IPS DF 4.7 (cell line): ENCODE measurements around the gene SLAMF1.

Experiments
- DNase-seq: peaks from one replicate; pipeline ENCODE4 v3.0.0-alpha.2; 2013; ENCODE audit warnings: low spot score; ENCODE audit errors: extremely low read depth

Gene SLAMF1

GRCh38 chr1:160665330-160666078 lies 18.7 kb upstream of the SLAMF1 start:
- DNase-seq = no peak

DNA sequence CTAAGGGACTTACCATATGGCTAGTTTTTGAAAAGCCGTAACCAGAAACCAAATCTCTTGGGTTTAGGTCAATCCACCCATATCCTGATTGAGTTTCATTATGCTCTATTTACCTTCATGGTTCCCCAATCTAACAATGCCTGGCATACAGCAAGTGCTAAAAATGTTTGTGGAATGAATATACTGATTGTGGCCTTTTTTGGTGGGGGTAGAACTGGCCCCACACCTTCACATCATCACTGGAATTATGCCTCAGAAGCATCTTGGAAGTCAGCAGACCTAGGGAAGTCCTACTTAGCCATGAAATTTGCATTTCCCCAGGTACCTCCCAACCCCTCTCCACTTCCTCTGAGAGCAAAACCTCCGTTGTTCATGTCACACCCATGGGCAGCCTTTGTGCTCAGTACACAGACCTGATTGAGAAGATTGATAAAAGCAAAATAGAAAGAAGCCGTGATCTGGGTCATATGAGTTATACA lies 17.8 kb upstream of the SLAMF1 start:
- DNase-seq = no peak

DNA sequence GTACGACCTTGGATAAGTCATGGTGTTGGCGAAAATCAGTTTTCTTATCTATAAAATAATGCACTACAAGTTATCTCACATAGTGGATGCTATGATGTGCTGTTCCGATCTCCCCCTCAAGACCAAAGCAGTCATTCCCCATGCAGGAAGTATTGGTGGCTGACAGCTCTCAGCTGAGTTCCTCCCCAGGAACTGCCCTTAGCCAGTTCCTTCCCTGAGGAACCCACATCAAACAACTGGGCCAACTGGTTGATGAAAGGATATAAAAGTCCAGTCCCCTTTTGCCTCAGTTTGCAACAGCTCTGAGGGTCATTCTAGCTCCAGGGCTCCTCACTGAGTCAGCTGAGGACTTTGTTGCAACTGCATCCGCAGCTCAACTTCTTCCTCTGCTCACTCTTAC lies 16.1 kb upstream of the SLAMF1 start:
- no peak for DNase-seq

- DNase-seq = no peak
Measured at GRCh38 chr1:160659566-160659965, 12.7 kb upstream of the SLAMF1 start.

DNA sequence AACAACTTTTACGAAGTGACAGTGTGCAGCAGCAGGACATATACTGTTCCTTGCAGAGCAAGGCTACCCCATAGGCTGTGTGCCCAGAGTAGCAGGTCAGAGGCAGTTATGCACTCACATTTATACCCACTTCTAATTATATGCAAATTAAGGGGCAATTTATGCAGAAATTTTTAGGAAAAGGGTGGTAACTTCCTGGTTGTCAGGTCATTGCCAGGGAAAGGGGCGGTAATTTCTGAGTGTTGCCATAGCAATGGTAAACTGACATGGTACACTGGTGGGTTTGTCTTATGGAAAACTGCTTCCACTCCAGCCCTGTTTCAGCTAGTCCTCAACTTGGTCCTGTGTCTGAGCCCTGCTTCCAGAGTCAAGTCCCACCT lies 12.0 kb upstream of the SLAMF1 start:
- DNase-seq = no peak

DNA sequence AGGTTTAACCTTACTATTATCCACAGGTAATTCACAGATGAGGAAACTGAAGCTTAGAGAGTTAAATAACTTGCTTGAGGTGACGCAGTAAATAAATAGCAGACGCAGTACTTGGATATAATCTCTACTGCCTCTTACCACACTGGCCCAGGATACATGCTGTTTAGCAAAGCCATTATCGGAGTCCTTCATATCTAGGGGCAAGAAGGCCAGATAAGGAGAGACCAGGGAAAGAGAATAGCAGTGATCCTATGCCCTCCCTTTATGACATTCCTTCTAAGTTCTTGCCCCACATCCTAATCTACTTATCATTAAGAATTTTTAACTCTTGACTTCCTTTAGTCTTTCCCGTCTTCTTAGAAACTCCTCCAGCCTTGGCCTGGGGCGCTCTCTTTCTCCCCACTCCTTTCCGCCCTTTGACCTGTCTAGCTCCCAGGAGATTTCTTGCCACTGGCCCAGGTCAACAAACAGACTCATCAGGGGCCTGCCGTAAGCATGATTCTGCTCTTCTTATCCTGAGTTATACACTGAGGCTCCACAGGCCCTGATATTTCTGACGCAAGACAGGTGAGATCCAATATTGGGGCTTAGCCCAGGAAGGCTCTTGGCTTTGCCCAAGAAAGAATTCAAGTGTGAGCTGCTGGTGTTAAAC lies 11.4 kb upstream of the SLAMF1 start:
- DNase-seq = no peak

GRCh38 chr1:160657250-160657781 lies 10.5 kb upstream of the SLAMF1 start:
- no peak for DNase-seq

- no peak for DNase-seq
Measured at GRCh38 chr1:160656737-160657136, 9.9 kb upstream of the SLAMF1 start.

- DNase-seq = no peak
Measured at GRCh38 chr1:160653620-160654016, 6.8 kb upstream of the SLAMF1 start.

- no peak for DNase-seq
Measured at GRCh38 chr1:160652924-160653619, 6.2 kb upstream of the SLAMF1 start.

DNA sequence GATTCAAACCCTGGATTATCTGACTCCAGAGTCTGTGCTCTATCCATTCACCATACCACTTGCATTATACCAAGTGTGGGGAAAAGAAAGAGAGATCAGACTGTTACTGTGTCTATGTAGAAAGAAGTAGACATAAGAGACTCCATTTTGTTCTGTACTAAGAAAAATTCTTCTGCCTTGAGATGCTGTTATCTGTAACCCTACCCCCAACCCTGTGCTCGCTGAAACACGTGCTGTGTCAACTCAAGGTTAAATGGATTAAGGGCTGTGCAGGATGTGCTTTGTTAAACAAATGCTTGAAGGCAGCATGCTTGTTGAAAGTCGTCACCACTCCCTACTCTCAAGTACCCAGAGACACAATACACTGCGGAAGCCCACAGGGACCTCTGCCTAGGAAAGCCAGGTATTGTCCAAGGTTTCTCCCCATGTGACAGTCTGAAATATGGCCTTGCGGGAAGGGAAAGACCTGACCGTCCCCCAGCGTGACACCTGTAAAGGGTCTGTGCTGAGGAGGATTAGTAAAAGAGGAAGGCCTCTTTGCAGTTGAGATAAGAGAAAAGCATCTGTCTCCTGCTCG lies 5.3 kb upstream of the SLAMF1 start:
- peak; percentile 68 for DNase-seq

DNA sequence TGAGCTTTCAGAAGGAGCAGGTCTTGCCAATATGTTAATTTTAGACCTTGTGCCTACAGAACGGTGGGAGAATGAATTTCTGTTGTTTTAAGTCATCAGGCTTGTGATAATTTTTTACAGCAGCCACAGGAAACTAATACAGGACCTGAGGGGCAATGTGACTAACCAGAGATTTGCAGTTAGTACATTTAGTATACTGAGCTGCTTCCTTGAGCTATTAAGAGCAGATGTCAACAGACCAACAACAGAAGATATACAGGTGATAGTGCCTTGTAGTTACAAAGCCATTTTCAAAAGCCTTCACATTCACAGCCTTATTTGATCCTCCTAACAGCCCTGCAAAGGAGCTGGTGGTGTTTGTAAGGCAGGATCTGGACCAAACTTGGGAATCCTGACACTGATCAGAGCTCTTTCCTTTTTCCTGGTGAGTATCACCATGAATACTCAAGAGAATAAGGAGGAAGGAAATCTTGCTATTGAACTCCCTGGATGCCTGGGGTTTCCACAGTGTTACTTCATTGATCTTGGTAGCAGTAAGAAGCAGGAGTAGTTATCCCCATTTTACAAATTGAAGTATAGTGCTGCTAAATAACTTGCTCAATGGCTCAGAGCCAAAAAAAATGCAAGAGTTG lies 4.7 kb upstream of the SLAMF1 start:
- no peak for DNase-seq

DNA sequence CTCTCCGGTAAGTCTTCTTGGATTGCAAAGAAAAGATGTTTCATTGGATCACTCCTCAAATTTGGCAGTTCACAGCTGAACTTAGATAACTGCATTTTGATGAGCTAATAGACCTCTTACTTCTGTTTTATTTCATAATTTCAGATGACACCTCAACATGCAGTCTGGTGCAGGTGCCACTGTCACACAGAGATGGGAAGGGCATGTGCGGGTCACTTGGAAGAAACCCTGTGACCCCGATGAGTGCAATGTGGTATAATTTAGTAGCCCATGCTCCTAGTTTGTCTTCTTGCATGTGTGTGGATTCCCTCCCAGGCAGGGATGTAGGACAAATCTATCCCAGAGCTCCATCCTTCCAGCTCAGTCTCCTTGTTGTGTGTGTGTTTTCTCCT lies 481 bp upstream of the SLAMF1 start:
- DNase-seq = no peak

GRCh38 chr1:160646180-160646579 lies 664 bp downstream of the SLAMF1 start:
- DNase-seq = no peak

DNA sequence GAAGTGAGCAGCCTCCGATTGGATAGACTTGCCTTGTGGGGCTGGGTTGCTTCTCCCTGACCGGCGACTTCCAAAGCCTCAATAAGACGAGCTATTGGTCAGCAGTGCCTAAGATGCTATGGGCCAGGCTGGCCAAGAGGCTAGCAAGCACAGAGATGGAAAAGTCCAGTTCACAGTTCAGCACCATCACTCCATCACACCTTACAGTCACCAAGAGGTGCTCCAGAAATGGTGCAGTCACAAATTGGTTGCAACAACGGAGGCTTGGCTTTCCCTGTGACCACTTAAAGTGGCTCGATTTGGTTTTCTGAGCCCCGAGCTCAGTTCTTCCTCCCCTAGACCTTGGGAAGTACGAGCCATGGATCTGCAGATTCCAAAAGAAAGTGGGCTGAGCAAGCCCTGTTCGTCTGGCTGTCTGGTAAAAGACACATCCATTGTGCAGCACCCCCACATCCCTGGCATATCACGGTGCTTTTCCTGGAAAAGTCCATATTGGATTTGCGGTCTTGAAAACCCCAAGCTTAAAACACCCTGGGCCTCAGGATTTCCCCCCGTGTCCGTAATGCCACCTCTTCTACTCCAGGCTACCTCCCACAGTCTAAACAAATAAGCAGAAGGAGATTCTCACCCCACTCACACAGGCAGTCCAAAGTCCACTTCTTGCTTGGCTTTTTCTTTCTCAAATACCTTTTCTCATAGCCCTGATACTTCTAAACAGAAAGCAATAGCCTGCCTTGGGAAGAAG lies 1.3 kb downstream of the SLAMF1 start:
- no peak for DNase-seq

- no peak for DNase-seq
Measured at GRCh38 chr1:160644399-160644798, 2.4 kb downstream of the SLAMF1 start.

- DNase-seq = no peak
Measured at GRCh38 chr1:160643138-160643537, 3.7 kb downstream of the SLAMF1 start.

DNA sequence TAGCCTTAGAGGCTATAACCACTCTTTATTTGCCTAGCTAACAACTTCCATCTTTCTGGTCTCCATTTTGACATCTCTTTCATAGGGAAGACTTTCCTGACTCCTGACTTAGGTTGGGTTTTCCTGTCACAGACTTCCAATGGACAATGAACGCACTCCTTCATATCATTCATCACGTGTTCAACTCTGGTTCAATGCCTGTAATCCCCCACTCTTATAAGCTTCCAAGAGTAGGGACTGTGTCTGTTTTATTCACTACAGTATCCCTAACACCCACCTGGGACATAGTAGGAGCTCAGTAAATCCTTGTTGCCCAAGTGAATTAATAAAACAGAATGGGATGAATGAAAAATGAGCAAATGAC lies 4.6 kb downstream of the SLAMF1 start:
- DNase-seq = no peak

GRCh38 chr1:160641323-160642280 lies 5.2 kb downstream of the SLAMF1 start:
- no peak for DNase-seq
